Cardiac muscle cell (in vitro differentiated cells and primary cell): Measurements from ENCODE around the gene CACNA1S. TPM values are rescaled to one million over a fixed set of nuclear protein-coding genes. Genes with fewer than 3 reads are reported as not detected.

Source experiments
- DNase-seq, 2 donors: peaks; one replicate each; pipeline versions ENCODE4 v3.0.0 to v3.0.0-alpha.2; 2010 to 2017; ENCODE audit warnings: low read depth in 1 of 2, low spot score in 1 of 2
- H3K27ac ChIP-seq: fragments of 200-600 bp; sonication (generic); 2 replicates; pipeline ENCODE4 v1.5.1; 2016
- H3K27me3 ChIP-seq: fragments of 200-600 bp; sonication (generic); 2 replicates; pipeline ENCODE4 v1.6.0; 2016; ENCODE audit warnings: control low read depth
- H3K36me3 ChIP-seq: fragments of 200-600 bp; sonication (generic); 2 replicates; pipeline ENCODE4 v1.5.1; 2016; ENCODE audit warnings: control low read depth
- H3K4me1 ChIP-seq: fragments of 200-600 bp; sonication (generic); 2 replicates; pipeline ENCODE4 v1.8.1; 2017; ENCODE audit warnings: low read depth, mild to moderate bottlenecking, mixed run types
- H3K4me3 ChIP-seq: fragments of 200-600 bp; sonication (generic); 2 replicates; pipeline ENCODE4 v1.5.1; 2016; ENCODE audit warnings: mild to moderate bottlenecking
- H3K9me3 ChIP-seq: fragments of 200-600 bp; sonication (generic); 2 replicates; pipeline ENCODE4 v1.5.1; 2017; ENCODE audit warnings: low read depth, mild to moderate bottlenecking, control low read depth
- polyA plus RNA-seq: library from polyadenylated mRNA; unstranded; fragments of >200 nt; fragmentation: Nextera tagmentation; extraction: Ambion mirVana; gene quantifications from 2 replicates; pipeline ENCODE4 v1.2.1, GENCODE V29; 2016
- total RNA-seq: library from RNA; depleted of rRNA; stranded (reverse); fragments of >200 nt; gene quantifications from 2 replicates; pipeline ENCODE4 v1.2.3, GENCODE V29; 2016
- TF ChIP-seq, protein P1 (sequence below): IDR thresholded peaks from 2 replicates; pipeline ENCODE4 v1.5.1; 2012; ENCODE audit warnings: low read depth, mild to moderate bottlenecking, low read length

The CACNA1S gene
- total and polyA plus RNA-seq, 2 experiments from 2014 or later = 0.30 TPM; not detected in 1

DNA sequence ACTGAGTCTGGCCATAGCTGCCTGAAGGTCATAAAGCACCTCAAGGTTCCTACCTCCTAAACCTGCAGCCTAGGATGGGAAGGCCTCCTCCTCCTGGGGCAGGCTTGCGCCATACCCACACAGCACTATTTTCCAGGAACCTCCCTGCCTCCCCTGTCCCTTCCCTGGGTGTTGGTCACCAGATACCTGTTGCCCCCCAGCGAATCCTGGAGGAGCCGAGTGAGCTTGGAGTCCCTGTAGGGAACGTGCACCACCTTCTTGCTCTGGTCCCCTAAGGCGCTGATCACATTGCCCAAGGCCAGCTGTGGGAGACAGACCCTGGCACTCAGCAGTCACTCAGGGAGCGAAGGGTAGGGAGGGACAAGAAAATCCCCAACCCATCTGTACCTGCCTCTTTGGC lies 108.1 kb downstream of the CACNA1S start:
- no peaks in the 10 kb centered on the region for H3K27me3 ChIP-seq
- no peak overlapping the region for H3K4me3 ChIP-seq
- no peaks in the 10 kb centered on the region for H3K36me3 ChIP-seq
- no peaks in the 10 kb centered on the region for H3K9me3 ChIP-seq
- DNase-seq = no peak
- no peak overlapping the region for H3K27ac ChIP-seq
- TF ChIP-seq, protein P1, sequence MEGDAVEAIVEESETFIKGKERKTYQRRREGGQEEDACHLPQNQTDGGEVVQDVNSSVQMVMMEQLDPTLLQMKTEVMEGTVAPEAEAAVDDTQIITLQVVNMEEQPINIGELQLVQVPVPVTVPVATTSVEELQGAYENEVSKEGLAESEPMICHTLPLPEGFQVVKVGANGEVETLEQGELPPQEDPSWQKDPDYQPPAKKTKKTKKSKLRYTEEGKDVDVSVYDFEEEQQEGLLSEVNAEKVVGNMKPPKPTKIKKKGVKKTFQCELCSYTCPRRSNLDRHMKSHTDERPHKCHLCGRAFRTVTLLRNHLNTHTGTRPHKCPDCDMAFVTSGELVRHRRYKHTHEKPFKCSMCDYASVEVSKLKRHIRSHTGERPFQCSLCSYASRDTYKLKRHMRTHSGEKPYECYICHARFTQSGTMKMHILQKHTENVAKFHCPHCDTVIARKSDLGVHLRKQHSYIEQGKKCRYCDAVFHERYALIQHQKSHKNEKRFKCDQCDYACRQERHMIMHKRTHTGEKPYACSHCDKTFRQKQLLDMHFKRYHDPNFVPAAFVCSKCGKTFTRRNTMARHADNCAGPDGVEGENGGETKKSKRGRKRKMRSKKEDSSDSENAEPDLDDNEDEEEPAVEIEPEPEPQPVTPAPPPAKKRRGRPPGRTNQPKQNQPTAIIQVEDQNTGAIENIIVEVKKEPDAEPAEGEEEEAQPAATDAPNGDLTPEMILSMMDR = no peak
- no peaks in the 10 kb centered on the region for H3K4me1 ChIP-seq

- H3K27me3 ChIP-seq = no peaks in the 10 kb centered on the region
- H3K4me3 ChIP-seq = no peak overlapping the region
- H3K27ac ChIP-seq = no peak overlapping the region
- no peak for DNase-seq
- H3K9me3 ChIP-seq = no peaks in the 10 kb centered on the region
- TF ChIP-seq, protein P1 = no peak
- H3K36me3 ChIP-seq = no peaks in the 10 kb centered on the region
- H3K4me1 ChIP-seq = no peaks in the 10 kb centered on the region
Measured at GRCh38 chr1:201002510-201002909, 109.7 kb downstream of the CACNA1S start.

DNA sequence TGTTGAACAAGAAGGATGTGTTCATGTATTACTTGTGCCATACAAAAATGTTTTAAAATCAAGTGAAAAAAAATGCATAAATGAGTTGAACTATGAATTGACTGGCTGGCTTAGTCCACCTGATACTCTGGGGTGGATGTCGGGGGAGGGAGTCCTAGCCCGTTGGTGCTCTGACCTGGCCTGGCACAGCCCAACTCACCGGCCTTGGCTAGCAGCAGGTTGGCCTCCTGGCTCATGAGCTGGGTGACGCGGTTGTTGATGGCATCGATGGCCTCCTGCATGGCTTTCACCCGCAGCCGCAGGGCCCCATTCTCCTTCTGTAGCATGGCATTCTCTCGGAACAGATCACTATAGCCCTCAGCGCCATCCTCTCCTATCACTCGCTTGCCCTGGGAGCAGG lies 110.3 kb downstream of the CACNA1S start:
- DNase-seq = no peak
- no peaks in the 10 kb centered on the region for H3K9me3 ChIP-seq
- H3K4me1 ChIP-seq = no peaks in the 10 kb centered on the region
- no peak overlapping the region for H3K4me3 ChIP-seq
- no peaks in the 10 kb centered on the region for H3K36me3 ChIP-seq
- TF ChIP-seq, protein P1 = no peak
- no peaks in the 10 kb centered on the region for H3K27me3 ChIP-seq
- no peak overlapping the region for H3K27ac ChIP-seq

DNA sequence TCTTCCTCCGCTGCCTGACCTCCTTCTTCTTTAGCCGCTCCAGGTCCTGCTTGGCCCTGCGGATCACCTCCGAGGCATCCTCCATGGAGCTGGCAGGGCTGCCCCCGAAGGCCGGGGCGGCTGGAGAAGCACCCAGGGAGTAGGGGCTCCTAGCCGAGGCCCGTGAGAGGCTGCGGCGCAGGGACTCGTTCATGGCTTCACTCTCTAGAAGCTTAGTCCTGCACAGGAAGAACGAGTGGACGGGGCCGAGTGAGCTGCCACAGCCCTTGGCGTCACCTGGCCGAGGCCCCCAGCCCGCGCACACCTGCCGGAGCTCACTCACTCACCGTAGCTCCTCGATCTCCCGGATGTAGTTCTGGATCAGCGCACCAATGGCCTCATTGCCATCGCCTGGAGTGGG lies 111.8 kb downstream of the CACNA1S start:
- no peaks in the 10 kb centered on the region for H3K27me3 ChIP-seq
- H3K9me3 ChIP-seq = no peaks in the 10 kb centered on the region
- H3K36me3 ChIP-seq = no peaks in the 10 kb centered on the region
- H3K4me3 ChIP-seq = no peak overlapping the region
- TF ChIP-seq, protein P1 = no peak
- no peak for DNase-seq
- no peaks in the 10 kb centered on the region for H3K4me1 ChIP-seq
- no peak overlapping the region for H3K27ac ChIP-seq

DNA sequence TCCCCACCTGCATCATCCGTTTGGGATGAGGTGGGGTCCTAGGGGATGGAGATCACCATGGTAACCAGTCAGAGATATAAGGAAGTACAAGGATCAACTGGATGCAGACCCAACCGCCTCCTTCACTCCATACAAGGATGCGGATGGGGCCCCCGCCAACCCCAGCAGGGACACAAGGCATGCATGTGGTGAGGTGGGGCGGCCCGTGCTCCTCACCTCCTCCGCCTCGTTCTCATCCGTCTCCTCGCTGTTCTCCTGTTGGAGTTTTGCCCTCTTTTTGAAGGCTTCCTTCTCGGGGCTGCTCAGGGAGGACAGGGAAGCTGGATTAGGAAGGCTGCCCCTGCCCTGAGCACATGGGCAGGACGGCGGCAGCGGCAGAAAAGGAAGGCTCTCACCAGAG lies 112.6 kb downstream of the CACNA1S start:
- no peaks in the 10 kb centered on the region for H3K27me3 ChIP-seq

More for the DNA sequence above, 112.6 kb downstream of the CACNA1S start:
- H3K27ac ChIP-seq = no peak overlapping the region
- H3K9me3 ChIP-seq = no peaks in the 10 kb centered on the region
- no peaks in the 10 kb centered on the region for H3K36me3 ChIP-seq
- DNase-seq = no peak
- H3K4me3 ChIP-seq = no peak overlapping the region
- H3K4me1 ChIP-seq = no peaks in the 10 kb centered on the region
- TF ChIP-seq, protein P1 = no peak
